Activated naive CD4-positive, alpha-beta T cell treated with anti-CD3 and anti-CD28 coated beads, Interleukin-2, amount 50 U/mL, for 16 hours (primary cell): ENCODE data around the gene CAPN8.
A peak's percentile ranks its signal among the peaks of the same experiment; 100 is the strongest.
"Not testable (repeated sequence)": the region's sequence is repeated elsewhere in the genome, so short reads cannot be mapped to it uniquely, and the experiment has no call there.

Experiments used
- DNase-seq: peaks from one replicate; pipeline ENCODE4 v3.0.0-alpha.2; 2020

Gene CAPN8

GRCh38 chr1:223524930-223525451 is 140.5 kb downstream of the CAPN8 start:
- no peak for DNase-seq

DNA sequence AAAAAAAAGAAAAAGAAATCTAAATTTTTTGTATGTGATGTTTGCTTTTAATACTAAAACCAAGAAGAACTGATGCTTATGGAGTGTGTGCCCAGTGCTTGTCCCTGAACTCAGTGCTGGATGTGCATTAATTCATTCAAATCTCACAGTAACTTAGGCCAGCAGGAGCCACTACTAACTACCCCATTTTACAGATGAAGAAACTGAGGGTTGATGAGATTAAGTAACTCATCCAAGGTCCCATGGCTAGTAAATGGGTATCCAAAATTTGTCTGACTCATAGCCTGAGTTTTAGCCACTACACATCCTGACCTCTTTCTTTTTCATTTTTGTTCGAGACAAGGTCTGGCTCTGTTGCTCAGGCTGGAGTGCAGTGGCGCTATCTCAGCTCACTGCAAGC is 144.4 kb downstream of the CAPN8 start:
- no peak for DNase-seq

DNA sequence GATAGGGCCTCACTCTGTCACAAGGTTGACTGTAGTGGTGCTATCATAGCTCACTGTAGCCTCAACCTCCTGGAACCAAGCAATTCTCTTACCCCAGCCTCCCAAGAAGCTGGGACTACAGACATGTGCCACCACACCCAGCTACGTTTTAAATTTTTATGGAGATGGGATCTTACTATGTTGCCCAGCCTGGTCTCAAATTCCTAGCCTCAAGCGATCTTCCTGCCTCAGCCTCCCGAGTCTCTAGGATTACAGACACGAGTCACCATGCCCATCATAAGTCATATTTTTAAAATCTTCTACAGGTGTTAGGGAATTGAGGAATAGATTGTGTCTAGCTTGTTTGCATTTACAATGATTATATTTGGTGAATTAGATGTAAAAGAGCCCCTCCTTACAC is 145.3 kb downstream of the CAPN8 start:
- no peak for DNase-seq

- no peak for DNase-seq
Measured at GRCh38 chr1:223519116-223519515, 146.4 kb downstream of the CAPN8 start.

DNA sequence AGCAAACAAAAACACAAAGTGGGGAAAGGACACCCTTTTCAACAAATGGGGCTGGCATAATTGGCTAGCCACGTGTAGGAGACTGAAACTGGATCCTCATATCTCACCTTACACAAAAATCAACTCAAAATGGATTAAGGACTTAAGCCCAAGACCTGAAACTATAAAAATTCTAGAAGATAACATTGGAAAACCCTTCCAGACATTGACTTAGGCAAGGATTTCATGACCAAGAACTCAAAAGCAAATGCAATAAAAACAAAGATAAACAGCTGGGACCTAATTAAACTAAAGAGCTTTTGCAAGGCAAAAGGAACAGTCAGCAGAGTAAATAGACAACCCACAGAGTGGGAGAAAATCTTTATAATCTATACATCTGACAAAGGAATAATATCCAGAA is 146.9 kb downstream of the CAPN8 start:
- DNase-seq, result not testable (repeated sequence)

DNA sequence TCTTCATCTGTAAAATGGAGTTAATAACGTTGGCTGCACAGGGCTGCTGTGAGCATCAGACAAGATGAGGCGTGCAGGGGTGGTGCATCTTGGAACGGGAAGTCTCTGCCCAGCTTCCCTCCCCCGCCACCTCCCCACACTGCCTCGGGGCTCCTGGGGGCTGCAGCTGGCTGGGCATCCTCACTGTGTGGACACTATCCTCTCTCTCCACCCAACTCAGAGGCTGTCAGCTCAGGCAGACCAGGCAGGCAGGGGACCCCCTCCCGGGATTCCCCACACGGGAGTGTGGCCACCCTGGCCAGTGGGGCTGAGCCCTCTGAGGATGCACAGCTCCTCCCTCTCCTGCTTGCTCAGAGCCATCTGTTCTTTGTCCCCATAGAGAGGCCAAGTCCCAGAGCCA is 149.6 kb downstream of the CAPN8 start:
- no peak for DNase-seq

- DNase-seq, result peak; percentile 18
Measured at GRCh38 chr1:223515421-223515820, 150.1 kb downstream of the CAPN8 start.

GRCh38 chr1:223514644-223515043 is 150.9 kb downstream of the CAPN8 start:
- no peak for DNase-seq

DNA sequence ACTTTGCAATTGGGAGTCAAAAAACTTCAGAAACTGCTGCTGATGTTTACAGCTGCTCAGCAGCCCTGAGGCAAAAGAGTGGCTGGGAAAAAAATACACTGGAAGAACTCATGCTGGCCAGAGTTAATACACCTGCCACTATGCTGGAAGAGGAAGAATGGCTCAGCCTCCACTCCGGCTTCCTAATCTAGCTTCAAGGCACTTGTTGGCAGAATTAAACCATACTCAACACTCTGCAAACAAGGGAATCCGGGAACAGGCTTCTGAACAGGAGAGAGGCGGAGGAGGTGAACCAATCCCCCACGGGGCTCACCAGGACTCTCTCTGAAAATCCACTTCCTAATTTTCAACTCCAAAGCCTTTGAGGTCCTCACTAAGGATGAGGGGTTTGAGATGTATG is 152.2 kb downstream of the CAPN8 start:
- DNase-seq, result no peak

DNA sequence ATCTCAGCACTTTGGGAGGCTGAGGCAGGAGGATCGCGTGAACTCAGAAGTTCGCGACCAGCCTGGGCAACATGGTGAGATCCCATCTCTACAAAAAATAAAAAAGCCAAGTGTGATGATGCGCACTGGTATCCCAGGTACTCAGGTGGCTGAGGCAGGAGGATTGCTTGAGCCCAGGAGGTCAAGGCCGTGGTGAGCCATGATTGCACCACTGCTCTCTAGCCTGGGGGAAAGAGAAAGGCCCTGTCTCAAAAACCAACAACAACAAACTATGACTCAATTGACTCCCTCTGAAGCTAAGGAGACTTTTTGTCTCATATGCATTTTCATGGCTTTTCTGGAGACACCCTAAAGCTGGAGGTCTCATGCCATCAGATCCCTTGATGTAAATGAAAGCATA is 153.4 kb downstream of the CAPN8 start:
- DNase-seq, result no peak

- no peak for DNase-seq
Measured at GRCh38 chr1:223508796-223509195, 156.7 kb downstream of the CAPN8 start.

DNA sequence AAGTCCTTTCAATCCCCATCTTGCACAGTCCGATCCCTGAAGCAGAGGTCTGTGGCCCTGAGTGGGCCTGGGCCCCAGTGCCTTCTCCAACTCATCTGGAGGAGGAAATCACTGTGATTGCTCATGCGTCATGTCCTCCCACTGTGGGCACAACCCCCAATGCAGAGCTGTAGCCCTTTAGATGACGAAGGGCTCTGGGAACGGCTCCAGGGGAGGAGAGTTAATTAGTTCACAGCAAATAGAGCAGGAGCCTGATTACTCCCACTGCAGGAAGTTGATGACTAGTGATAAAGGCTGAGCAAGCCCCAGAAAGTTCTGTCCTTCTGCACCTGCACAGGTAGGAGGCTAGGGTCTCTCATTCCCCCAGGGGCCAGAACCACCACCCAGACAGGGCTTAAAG is 160.8 kb downstream of the CAPN8 start:
- DNase-seq, result no peak

DNA sequence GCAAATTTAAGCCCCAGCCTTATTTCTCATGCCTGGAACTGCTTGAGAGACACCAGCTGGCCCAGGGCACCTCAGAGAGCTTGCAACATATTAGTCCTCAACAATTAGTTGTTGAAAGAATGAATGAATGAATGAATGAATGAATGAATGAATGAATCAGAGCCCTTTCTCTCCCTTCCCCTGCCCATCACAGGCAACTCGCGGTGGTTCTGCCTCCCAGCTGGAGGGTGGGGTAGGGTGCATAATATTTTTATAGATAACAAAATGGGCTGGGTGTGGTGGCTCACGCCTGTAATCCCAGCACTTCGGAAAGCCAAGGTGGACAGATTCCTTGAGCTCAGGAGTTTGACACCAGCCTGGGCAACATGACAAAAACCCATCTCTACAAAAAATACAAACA is 162.2 kb downstream of the CAPN8 start:
- DNase-seq, result no peak

GRCh38 chr1:223500560-223501425 is 164.7 kb downstream of the CAPN8 start:
- DNase-seq, result no peak

GRCh38 chr1:223496883-223497282 is 168.6 kb downstream of the CAPN8 start:
- no peak for DNase-seq

DNA sequence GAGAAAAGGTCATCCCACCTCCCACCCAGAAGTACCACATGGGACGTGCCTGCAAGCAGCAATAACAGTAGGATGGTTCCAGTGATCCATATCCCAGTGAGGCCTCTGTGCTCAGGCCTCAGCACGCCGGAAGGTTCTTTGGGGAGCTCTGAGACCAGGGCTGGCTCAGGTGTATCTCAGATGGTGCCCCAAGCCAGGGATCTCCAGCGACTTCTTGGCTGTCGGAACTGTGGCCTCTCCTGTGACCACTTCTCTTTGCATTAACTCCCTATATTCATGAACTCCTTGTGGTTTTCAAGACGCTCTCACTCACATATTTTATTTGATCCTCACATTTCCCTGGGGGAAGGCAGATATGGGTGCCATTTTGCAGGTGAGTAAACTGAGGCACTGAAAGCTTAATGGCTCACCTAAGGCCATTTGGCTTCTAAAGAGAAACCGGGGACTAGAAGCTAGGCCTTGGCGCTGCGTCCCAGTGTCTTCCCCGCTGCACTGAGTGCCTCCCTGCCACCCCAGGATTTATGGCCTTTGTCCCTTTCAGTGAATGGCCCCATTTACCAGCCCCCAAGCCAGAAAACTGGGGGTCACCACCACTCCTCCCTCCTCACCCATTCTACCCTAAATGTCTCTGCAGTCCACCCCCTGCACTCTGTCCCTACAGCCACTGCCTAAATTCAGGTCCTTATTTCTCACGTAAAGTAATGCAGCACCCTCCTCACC is 170.4 kb downstream of the CAPN8 start:
- no peak for DNase-seq

GRCh38 chr1:223492044-223492443 is 173.5 kb downstream of the CAPN8 start:
- DNase-seq, result no peak
